ENCODE data around the gene BTBD2.
"Not testable (repeated sequence)": the region's sequence is repeated elsewhere in the genome, so short reads cannot be mapped to it uniquely, and the experiment has no call there.

Gene BTBD2

GRCh38 chr19:2012941-2013682 lies 2.4 kb downstream of the BTBD2 start:
- DNase-seq = no peak

DNA sequence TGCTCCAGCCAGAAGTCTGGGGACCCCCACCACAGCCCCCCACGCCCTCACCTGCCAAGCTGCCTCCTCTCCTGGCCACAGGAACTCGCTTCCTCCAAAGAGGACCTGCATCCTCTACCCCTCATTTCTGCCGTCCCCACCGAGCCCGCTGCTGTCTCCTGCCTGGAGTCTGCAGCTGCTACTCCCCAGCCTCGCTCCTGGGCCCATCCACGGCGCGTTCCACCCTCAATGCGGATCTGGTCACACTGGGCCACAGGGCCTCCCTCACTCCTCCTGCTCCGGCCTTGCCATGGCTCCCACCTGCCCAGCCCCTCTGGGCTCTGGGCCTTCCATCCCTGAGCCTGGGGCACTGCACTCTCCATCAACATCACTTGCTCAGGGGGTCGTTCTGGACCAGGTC lies 4.3 kb downstream of the BTBD2 start:
- no peak for DNase-seq

GRCh38 chr19:2010135-2010668 lies 5.3 kb downstream of the BTBD2 start:
- DNase-seq = no peak

GRCh38 chr19:2003874-2004273 lies 11.6 kb downstream of the BTBD2 start:
- no peak for DNase-seq

- DNase-seq = no peak
Observed at GRCh38 chr19:1999856-2000515, 15.5 kb downstream of the BTBD2 start.

GRCh38 chr19:1998712-1999708 lies 16.5 kb downstream of the BTBD2 start:
- DNase-seq = no peak

DNA sequence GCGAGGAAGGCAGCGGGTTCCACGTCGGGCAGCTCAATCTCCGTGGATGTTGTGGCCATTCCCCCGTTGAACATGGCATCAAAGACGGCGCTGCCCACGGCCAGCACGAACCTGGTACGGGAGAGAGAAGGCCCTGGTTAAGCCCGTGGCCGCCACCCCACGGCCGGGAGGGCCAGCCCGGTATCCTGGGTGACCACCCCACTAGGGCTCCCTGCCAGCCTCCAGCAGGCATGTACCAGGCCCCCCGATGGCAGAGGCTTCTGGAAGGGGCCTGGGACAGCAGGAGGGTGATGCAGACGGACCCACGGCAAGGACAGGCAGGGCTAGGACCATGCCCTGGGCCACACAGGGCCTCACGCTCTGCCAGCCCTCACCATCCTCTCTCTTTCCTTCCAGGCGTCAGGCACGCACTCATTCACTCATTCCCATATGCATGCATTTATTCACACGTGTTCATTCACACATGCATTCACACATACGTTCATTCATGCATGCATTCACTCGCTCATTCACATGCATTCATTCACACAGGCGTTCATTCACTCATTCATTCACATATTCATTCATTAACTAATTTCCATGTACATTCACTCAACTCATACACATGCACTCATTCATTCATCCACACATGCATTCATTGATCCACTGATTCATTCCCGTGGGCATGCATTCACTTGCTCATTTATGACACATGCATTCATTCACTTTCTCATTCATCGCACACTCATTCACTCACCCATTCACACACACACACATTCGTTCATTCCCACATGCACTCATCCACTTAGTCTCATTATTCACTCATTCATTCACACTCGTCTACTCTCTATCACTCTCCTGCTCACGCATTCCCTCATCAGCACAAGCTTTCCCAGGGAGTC lies 17.9 kb downstream of the BTBD2 start:
- DNase-seq = no peak

GRCh38 chr19:1992759-1993260 lies 22.7 kb downstream of the BTBD2 start:
- peak; percentile 28 to 54 for DNase-seq

- peak in 1 of 2 donors; percentile 15 for DNase-seq
Observed at GRCh38 chr19:1991018-1991913, 24.2 kb downstream of the BTBD2 start.

DNA sequence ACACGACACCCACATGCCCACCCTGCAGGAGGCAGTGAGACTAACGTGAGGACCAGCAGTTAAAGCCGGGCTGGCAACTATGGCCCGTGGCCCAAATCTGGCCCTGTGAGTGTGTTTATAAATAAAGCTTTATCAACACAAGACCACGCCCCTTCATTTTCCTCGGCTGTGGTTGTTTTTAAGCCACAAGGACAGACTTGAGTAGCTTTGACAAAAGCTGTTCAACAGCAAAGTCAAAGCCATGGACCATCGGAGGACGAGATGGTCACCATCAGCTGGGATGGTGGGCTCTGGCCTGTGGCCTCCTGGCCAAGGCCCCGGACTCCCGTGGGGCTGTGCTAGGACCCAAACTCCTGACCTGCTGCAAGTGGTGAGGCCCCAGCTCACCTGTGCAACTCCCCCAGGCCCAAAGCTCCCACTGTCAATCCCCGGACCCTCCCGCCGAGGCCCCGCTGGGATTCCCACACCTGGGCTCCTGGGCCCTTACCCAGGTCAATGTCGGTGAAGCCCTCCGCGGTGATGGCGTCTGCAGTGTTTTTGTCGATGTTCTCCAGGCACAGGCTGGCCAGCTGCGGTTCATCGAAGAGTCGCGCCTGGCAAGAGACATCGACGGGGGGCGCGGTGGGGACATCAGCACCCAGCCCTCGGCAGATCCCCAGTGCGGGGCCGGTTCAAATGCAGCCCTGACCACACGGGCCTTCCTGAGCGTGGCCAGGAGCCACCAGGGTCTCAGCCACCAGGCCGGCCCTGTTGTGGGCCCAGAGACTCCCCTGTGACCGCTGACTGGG lies 25.1 kb downstream of the BTBD2 start:
- DNase-seq = no peak

DNA sequence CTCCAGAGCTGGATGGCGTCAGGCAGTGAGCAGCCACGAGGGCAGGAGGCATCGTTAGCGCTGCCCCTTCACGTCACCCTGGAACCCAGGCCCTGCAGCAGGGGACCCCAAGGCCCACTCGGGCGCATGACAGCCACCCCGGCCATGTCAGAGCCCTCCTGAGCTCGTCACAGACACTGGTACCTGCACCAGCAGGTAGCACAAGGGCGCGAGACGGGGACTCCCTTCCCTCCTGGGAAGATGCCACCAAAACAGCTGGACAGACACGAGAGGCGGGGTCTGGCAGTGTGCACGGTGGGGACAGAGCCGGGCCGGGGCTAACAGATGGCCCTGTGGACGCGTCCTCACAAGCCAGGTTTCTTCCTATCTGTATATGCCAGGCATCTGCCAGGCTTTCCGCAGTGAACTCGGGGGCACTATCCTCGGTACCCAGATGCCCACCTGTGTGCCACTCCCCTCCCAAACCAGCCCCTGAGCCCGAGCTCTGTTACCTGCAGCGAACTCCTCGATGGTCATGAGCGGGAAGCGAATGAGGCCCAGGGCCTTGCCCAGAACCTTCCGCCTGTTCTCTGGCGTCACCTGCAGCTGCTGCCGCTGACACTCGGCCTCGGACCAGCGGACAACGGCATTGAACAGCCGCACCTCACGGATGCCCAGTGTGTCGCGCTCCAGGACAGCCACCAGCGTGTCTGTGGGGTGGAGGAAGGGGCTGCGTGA lies 25.8 kb downstream of the BTBD2 start:
- DNase-seq = no peak

GRCh38 chr19:1988464-1988863 lies 27.1 kb downstream of the BTBD2 start:
- DNase-seq = not testable (repeated sequence)

- DNase-seq = no peak
Observed at GRCh38 chr19:1987197-1988187, 28.0 kb downstream of the BTBD2 start.

DNA sequence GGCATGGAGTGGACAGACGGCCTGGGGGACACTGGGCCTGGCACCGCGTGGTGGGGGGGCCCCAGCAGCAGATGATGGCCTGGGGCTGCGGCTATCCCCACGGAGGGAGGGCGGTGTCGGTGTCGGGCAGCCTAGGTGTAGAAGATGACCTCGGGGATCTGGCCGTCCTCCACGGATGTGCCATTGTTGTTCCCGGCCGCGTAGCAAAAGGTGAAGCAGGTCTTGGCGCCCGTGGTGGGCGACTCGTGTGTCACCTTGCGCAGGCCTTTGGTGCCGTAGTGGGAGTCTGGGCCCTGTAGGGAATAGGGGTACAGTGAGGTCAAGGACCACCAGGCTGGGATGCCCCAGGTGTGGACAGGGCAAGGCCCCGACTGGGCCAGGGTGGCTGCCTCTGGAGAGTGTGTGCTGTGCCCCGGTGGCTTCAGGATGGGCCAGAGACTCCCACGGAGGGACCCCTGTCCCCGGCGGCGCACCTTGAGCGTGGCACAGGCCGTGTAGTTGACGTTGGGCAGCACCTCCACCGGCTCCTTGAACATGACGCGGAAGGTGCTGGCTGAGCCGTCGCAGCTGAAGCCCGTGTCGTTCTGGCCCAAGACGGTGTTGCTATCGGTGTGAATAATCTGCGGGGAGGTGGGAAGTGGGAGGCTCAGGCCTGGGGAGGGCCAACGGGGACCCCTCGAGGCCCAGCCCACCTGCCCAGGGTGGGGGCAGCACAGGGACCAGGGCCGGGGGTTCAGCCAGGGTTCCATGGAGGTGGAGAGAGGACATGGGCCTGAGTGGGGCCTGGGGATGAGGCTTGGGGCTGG lies 29.0 kb downstream of the BTBD2 start:
- no peak for DNase-seq

- DNase-seq = no peak
Observed at GRCh38 chr19:1985588-1986356, 29.7 kb downstream of the BTBD2 start.

GRCh38 chr19:1984357-1984756 lies 31.2 kb downstream of the BTBD2 start:
- no peak for DNase-seq

Measured in stimulated activated CD4-positive, alpha-beta T cell treated with anti-CD3 and anti-CD28 coated beads, Interleukin-2, amount 100 ng/mL, for 24 hours (primary cell).